Muscle layer of colon (tissue), 2 donors: ENCODE measurements around the gene RECQL5.

Source experiments
- H3K27ac ChIP-seq: one replicate; pipeline ENCODE4 v1.7.0; 2013; ENCODE audit warnings: low read depth, mild to moderate bottlenecking, low read length, moderate library complexity
- H3K27me3 ChIP-seq, 2 donors: one replicate each; pipeline ENCODE4 v1.7.0; 2013; ENCODE audit warnings: low read length in 2 of 2, mild to moderate bottlenecking in 2 of 2; ENCODE audit not compliant: insufficient read depth in 2 of 2, control insufficient read depth in 1 of 2
- H3K36me3 ChIP-seq: one replicate; pipeline ENCODE4 v1.7.0; 2013; ENCODE audit warnings: mild to moderate bottlenecking, low read length; ENCODE audit not compliant: insufficient read depth
- H3K4me1 ChIP-seq: one replicate; pipeline ENCODE4 v1.7.0; 2013; ENCODE audit warnings: mild to moderate bottlenecking, low read length; ENCODE audit not compliant: insufficient read depth
- H3K4me3 ChIP-seq, 2 donors: one replicate each; pipeline ENCODE4 v1.7.0; 2013; ENCODE audit warnings: low read length in 2 of 2, low read depth in 1 of 2, mild to moderate bottlenecking in 1 of 2, moderate library complexity in 1 of 2
- H3K9ac ChIP-seq: one replicate; pipeline ENCODE4 v1.7.0; 2013; ENCODE audit warnings: low read length
- H3K9me3 ChIP-seq: one replicate; pipeline ENCODE4 v1.7.0; 2013; ENCODE audit warnings: mild to moderate bottlenecking, low read length
- donor health status: abdominal sarcoma.
- donor health status: Adenocarcinoma of cecum.

Gene RECQL5

DNA sequence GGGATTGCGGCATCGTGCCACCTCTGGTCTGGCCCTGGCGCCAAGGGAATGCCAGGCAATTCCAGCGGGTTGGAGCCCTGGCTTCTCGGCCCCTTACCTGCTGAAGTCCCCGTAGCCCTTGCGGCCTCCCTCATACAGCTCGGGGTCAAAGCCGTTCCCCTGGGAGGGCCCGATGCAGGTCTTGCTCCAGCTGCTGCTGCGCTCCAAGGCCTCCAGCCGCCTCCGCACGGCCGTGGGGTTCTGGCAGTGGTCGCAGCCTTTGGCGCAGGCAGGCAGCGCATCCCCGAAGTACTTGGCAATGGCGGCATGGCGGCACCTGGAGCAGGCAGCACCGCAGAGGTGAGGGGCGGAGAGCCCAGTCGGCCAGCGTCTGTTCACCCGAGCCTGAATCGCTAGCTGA, 35.6 kb downstream of the RECQL5 start:
- Histone ChIP-seq H3K4me3 (no peak overlapping the region), H3K27me3 (no peaks in the 10 kb centered on the region), H3K36me3 (no peaks in the 10 kb centered on the region), H3K9me3 (no peaks in the 10 kb centered on the region), H3K9ac (no peak overlapping the region), H3K4me1 (peaks cover 23% of the 10 kb centered on the region), H3K27ac (no peak overlapping the region)

GRCh38 chr17:75630071-75630917, 36.7 kb downstream of the RECQL5 start:
- no peak overlapping the region for H3K4me3 ChIP-seq
- no peak overlapping the region for H3K9ac ChIP-seq
- no peak overlapping the region for H3K27ac ChIP-seq
- no peaks in the 10 kb centered on the region for H3K36me3 ChIP-seq
- H3K4me1 ChIP-seq: peaks cover 23% of the 10 kb centered on the region
- no peaks in the 10 kb centered on the region for H3K27me3 ChIP-seq
- H3K9me3 ChIP-seq: no peaks in the 10 kb centered on the region

DNA sequence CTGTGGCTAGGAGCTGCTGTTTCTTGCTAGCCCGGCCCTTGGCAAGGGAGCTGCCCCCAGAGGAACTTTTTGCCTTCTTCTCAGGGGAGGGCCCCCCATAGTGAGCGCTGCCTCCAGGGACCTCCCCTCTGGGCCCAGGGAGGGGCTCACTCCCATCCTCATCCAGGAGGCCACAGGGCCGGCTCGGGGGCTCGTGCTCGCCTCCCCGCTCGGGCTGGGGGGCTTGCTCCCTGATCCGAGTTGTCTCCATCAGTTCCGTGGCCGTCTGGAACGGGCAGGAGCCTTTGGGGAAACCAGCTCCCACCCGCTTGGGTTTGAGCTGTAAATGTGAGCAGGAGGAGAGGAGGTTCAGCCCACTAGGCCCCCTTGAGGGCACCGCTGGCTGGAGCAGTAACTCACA, 37.8 kb downstream of the RECQL5 start:
- H3K9ac ChIP-seq: no peak overlapping the region
- H3K27me3 ChIP-seq: no peaks in the 10 kb centered on the region
- H3K4me1 ChIP-seq: peaks cover 19% of the 10 kb centered on the region
- H3K36me3 ChIP-seq: peaks cover 4% of the 10 kb centered on the region
- no peak overlapping the region for H3K4me3 ChIP-seq
- no peak overlapping the region for H3K27ac ChIP-seq
- H3K9me3 ChIP-seq: no peaks in the 10 kb centered on the region

GRCh38 chr17:75628425-75628824, 38.5 kb downstream of the RECQL5 start:
- peaks cover 5% of the 10 kb centered on the region for H3K36me3 ChIP-seq
- H3K27me3 ChIP-seq: no peaks in the 10 kb centered on the region
- H3K9ac ChIP-seq: no peak overlapping the region
- H3K9me3 ChIP-seq: no peaks in the 10 kb centered on the region
- H3K4me3 ChIP-seq: no peak overlapping the region
- H3K27ac ChIP-seq: no peak overlapping the region
- peaks cover 11% of the 10 kb centered on the region for H3K4me1 ChIP-seq

DNA sequence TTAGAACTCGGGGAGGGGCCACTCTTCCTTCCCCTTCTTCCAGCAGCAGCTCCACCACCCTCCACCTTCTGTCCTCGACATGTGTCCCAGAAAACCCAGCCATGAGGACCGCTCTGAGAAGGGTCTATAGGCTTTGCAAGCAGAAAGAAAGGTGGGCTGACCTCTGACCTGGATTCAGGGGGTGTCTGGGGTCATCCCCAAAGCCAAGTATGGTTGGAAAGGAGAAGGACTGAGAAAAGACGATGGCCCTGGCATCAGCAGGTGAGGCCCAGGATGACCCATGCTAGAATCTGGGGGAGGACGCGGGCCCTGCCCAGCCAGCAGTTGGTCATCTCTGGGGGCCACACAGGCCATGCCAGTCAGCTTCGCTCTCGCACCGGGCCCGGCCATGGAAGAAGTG, 39.9 kb downstream of the RECQL5 start:
- no peaks in the 10 kb centered on the region for H3K4me1 ChIP-seq
- no peaks in the 10 kb centered on the region for H3K9me3 ChIP-seq
- peaks cover 5% of the 10 kb centered on the region for H3K36me3 ChIP-seq
- H3K27me3 ChIP-seq: no peaks in the 10 kb centered on the region
- no peak overlapping the region for H3K9ac ChIP-seq
- H3K27ac ChIP-seq: no peak overlapping the region
- no peak overlapping the region for H3K4me3 ChIP-seq

GRCh38 chr17:75626496-75627038, 40.4 kb downstream of the RECQL5 start:
- H3K4me3 ChIP-seq: no peak overlapping the region
- H3K36me3 ChIP-seq: peaks cover 7% of the 10 kb centered on the region
- no peaks in the 10 kb centered on the region for H3K9me3 ChIP-seq
- H3K4me1 ChIP-seq: no peaks in the 10 kb centered on the region
- H3K27me3 ChIP-seq: no peaks in the 10 kb centered on the region
- H3K27ac ChIP-seq: no peak overlapping the region
- no peak overlapping the region for H3K9ac ChIP-seq

- Histone ChIP-seq H3K4me1 (no peaks in the 10 kb centered on the region), H3K9ac (no peak overlapping the region), H3K36me3 (peaks cover 13% of the 10 kb centered on the region), H3K9me3 (no peaks in the 10 kb centered on the region), H3K27ac (no peak overlapping the region), H3K4me3 (no peak overlapping the region), H3K27me3 (no peaks in the 10 kb centered on the region)
Measured at GRCh38 chr17:75625813-75626486, 41.0 kb downstream of the RECQL5 start.

DNA sequence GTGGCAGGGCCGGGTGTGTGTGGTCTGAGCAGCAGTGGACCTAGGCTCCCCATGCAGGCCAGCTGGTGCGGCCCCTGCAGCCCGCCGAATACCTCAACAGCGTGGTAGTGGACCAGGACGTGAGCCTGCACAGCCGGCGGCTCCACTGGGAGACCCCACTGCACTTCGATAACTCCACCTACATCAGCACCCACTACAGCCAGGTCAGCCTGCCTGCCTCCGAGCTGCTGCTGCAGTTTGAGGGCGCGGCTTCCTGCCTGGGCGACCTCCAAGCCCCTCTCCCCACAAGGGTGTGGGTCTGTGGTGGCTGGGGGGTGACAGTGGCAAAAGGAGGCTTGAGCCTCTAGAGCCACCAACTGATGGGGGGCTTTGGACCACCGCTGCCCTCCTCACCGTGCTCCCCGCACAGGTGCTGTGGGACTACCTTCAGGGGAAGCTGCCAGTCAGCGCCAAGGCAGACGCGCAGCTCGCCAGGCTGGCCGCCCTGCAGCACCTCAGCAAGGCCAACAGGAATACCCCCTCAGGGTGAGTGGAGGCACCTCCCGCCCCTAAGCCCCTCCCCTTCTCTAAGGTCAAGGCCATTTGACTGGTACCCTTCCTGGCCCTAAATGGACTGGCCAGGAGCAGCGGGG, 42.1 kb downstream of the RECQL5 start:
- Histone ChIP-seq H3K9me3 (no peaks in the 10 kb centered on the region), H3K4me3 (no peak overlapping the region), H3K4me1 (no peaks in the 10 kb centered on the region), H3K27ac (no peak overlapping the region), H3K36me3 (peaks cover 24% of the 10 kb centered on the region), H3K9ac (no peak overlapping the region), H3K27me3 (no peaks in the 10 kb centered on the region)

- H3K4me1 ChIP-seq: no peaks in the 10 kb centered on the region
- H3K36me3 ChIP-seq: peaks cover 24% of the 10 kb centered on the region
- H3K9me3 ChIP-seq: no peaks in the 10 kb centered on the region
- no peak overlapping the region for H3K9ac ChIP-seq
- H3K4me3 ChIP-seq: no peak overlapping the region
- no peaks in the 10 kb centered on the region for H3K27me3 ChIP-seq
- no peak overlapping the region for H3K27ac ChIP-seq
Measured at GRCh38 chr17:75624021-75624420, 42.9 kb downstream of the RECQL5 start.

- Histone ChIP-seq H3K27me3 (no peaks in the 10 kb centered on the region), H3K27ac (no peak overlapping the region), H3K4me3 (no peak overlapping the region), H3K9me3 (no peaks in the 10 kb centered on the region), H3K36me3 (peaks cover 27% of the 10 kb centered on the region), H3K9ac (no peak overlapping the region), H3K4me1 (no peaks in the 10 kb centered on the region)
Measured at GRCh38 chr17:75623386-75623785, 43.6 kb downstream of the RECQL5 start.

GRCh38 chr17:75622771-75623273, 44.1 kb downstream of the RECQL5 start:
- no peak overlapping the region for H3K4me3 ChIP-seq
- H3K9ac ChIP-seq: no peak overlapping the region
- peaks cover 33% of the 10 kb centered on the region for H3K36me3 ChIP-seq
- H3K27ac ChIP-seq: no peak overlapping the region
- no peaks in the 10 kb centered on the region for H3K4me1 ChIP-seq
- no peaks in the 10 kb centered on the region for H3K9me3 ChIP-seq
- H3K27me3 ChIP-seq: no peaks in the 10 kb centered on the region
